ENCODE measurements around the gene OMP.

Gene OMP

GRCh38 chr11:77081976-77082836 lies 20.4 kb upstream of the OMP start:
- no peaks in the 10 kb centered on the region for H3K36me3 ChIP-seq (ENCODE audit: control insufficient read depth, low read depth, low read length)
- no peak overlapping the region for H3K27ac ChIP-seq (ENCODE audit: low read length)
- H3K9me3 ChIP-seq (ENCODE audit: control insufficient read depth, low read depth, low read length) = no peaks in the 10 kb centered on the region
- no peaks in the 10 kb centered on the region for H3K4me1 ChIP-seq (ENCODE audit: control insufficient read depth, low read depth, low read length)
- no peak overlapping the region for H3K9ac ChIP-seq (ENCODE audit: low read length)
- H3K27me3 ChIP-seq (ENCODE audit: control insufficient read depth, insufficient read depth, low read length) = no peaks in the 10 kb centered on the region
- H3K4me3 ChIP-seq (ENCODE audit: low read length) = no peak overlapping the region

GRCh38 chr11:77082838-77083565 lies 19.6 kb upstream of the OMP start:
- no peaks in the 10 kb centered on the region for H3K36me3 ChIP-seq (ENCODE audit: control insufficient read depth, low read depth, low read length)
- H3K9me3 ChIP-seq (ENCODE audit: control insufficient read depth, low read depth, low read length) = no peaks in the 10 kb centered on the region
- no peak overlapping the region for H3K9ac ChIP-seq (ENCODE audit: low read length)
- no peak overlapping the region for H3K4me3 ChIP-seq (ENCODE audit: low read length)
- no peaks in the 10 kb centered on the region for H3K4me1 ChIP-seq (ENCODE audit: control insufficient read depth, low read depth, low read length)
- no peak overlapping the region for H3K27ac ChIP-seq (ENCODE audit: low read length)
- H3K27me3 ChIP-seq (ENCODE audit: control insufficient read depth, insufficient read depth, low read length) = no peaks in the 10 kb centered on the region

DNA sequence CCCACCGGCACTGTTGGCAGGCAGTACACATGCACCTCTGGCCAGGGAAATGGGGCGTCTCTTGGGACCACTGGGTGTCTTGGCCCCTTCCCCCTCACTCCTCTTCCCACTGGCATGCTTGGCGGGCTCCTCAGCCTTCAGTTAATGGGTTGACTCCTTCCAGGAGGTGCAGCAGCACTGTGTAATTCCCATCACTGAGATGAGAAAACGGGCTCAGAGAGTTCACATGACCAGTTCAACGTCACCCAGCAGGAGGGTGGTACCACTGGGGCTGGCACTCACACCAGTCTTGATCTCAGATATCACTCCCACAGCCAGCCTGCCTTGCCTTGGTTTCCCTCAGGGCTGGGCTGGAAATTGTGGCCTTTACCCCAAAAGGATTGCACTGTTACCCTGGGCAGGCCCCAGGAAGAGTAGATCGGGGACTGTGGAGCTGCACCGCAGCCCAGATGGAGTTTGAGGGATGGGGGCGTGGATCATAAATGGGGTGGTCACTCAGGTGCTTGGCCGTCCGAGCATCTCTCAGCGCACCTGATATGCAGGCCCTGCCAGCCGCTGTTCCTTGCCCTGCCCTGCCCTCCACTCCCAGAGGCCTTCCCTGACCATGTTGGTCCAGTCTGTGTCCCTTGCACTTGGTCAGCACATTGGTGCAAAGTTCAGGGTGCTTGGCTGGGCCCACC lies 18.9 kb upstream of the OMP start:
- Histone ChIP-seq H3K4me1 (ENCODE audit: control insufficient read depth, low read depth, low read length) (no peaks in the 10 kb centered on the region), H3K27me3 (ENCODE audit: control insufficient read depth, insufficient read depth, low read length) (no peaks in the 10 kb centered on the region), H3K4me3 (ENCODE audit: low read length) (no peak overlapping the region), H3K9ac (ENCODE audit: low read length) (no peak overlapping the region), H3K36me3 (ENCODE audit: control insufficient read depth, low read depth, low read length) (no peaks in the 10 kb centered on the region), H3K9me3 (ENCODE audit: control insufficient read depth, low read depth, low read length) (no peaks in the 10 kb centered on the region), H3K27ac (ENCODE audit: low read length) (no peak overlapping the region)

DNA sequence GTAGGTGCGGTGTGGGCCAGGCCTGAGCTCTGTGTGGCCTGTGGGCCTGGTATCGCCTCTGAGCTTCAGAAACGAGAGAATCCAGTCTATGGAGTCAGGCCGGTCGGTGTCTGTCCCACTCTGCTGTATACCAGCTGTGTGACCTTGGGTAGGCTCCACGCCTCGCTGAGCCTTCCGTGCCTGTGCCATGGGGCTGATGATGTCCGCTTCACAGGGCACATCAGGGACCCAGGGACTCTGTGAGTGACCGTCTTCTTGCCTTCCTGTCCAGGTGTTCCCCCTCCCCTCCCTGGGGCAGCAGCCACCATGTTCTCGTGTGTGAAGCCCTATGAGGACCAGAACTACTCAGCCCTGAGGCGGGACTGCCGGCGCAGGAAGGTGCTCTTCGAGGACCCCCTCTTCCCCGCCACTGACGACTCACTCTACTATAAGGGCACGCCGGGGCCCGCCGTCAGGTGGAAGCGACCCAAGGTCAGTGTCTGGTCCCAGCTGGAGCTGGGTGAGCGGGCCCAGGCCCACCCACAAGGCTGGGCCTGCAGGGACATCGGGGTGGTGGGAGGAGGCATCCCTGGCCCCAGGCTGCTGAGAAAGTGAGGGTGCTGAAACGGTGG lies 18.0 kb upstream of the OMP start:
- H3K4me1 ChIP-seq (ENCODE audit: control insufficient read depth, low read depth, low read length) = no peaks in the 10 kb centered on the region
- H3K27me3 ChIP-seq (ENCODE audit: control insufficient read depth, insufficient read depth, low read length) = no peaks in the 10 kb centered on the region
- no peak overlapping the region for H3K9ac ChIP-seq (ENCODE audit: low read length)
- no peak overlapping the region for H3K4me3 ChIP-seq (ENCODE audit: low read length)
- H3K36me3 ChIP-seq (ENCODE audit: control insufficient read depth, low read depth, low read length) = no peaks in the 10 kb centered on the region
- no peak overlapping the region for H3K27ac ChIP-seq (ENCODE audit: low read length)
- H3K9me3 ChIP-seq (ENCODE audit: control insufficient read depth, low read depth, low read length) = no peaks in the 10 kb centered on the region

- Histone ChIP-seq H3K27me3 (ENCODE audit: control insufficient read depth, insufficient read depth, low read length) (no peaks in the 10 kb centered on the region), H3K9me3 (ENCODE audit: control insufficient read depth, low read depth, low read length) (no peaks in the 10 kb centered on the region), H3K27ac (ENCODE audit: low read length) (no peak overlapping the region), H3K4me1 (ENCODE audit: control insufficient read depth, low read depth, low read length) (peaks cover under 1% of the 10 kb centered on the region), H3K4me3 (ENCODE audit: low read length) (no peak overlapping the region), H3K36me3 (ENCODE audit: control insufficient read depth, low read depth, low read length) (no peaks in the 10 kb centered on the region), H3K9ac (ENCODE audit: low read length) (no peak overlapping the region)
Observed at GRCh38 chr11:77085652-77086051, 17.0 kb upstream of the OMP start.

DNA sequence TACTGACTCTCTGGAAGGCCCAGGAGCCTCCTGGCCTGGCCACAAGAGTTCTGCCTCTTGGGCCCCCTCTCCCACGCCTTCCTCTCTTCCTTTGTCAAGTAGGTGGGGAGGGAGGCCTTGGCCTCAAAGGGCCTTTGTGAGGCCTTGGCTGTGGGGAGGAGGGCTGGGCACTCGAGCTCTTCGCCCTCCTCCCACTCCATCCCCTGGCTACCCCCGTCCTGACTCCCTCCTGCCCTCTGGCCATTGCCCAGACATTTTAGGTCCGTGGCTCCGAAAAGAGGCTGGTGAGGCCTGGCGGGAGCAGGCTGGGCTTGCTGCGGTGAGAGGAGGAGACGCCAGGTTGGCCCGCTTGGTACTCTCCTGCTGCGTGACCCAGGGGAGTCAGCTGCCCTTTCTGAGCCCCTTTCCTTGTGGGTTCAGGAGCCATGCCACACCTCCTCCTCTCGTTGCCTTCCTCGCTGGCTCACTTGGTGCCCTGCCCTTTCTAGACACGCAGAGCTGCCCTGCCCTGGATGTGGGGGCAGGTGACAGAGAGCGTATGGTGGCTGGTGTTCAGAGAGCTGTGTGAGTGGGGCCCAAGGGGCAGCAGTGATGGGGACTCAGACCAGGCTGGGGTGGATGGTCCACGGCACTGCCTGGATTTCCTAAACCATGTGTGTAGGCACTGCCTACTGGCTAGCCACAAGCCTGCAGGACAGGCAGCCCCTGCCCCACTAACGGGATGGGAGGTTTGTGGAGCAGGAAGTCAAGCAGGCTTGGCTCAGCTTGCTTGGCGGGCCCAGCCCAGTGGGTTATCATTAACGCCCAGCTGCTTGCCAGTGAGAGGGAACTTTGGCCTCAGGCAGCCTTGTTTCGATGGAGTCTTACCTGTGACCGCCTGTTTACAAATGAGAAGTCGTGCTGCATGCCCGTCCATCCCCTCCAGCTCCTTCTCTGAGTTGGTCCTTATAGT lies 15.8 kb upstream of the OMP start:
- Histone ChIP-seq H3K27ac (ENCODE audit: low read length) (no peak overlapping the region), H3K27me3 (ENCODE audit: control insufficient read depth, insufficient read depth, low read length) (no peaks in the 10 kb centered on the region), H3K4me3 (ENCODE audit: low read length) (no peak overlapping the region), H3K9me3 (ENCODE audit: control insufficient read depth, low read depth, low read length) (no peaks in the 10 kb centered on the region), H3K36me3 (ENCODE audit: control insufficient read depth, low read depth, low read length) (no peaks in the 10 kb centered on the region), H3K4me1 (ENCODE audit: control insufficient read depth, low read depth, low read length) (peaks cover 5% of the 10 kb centered on the region), H3K9ac (ENCODE audit: low read length) (no peak overlapping the region)

- Histone ChIP-seq H3K36me3 (ENCODE audit: control insufficient read depth, low read depth, low read length) (no peaks in the 10 kb centered on the region), H3K9ac (ENCODE audit: low read length) (no peak overlapping the region), H3K27me3 (ENCODE audit: control insufficient read depth, insufficient read depth, low read length) (no peaks in the 10 kb centered on the region), H3K9me3 (ENCODE audit: control insufficient read depth, low read depth, low read length) (no peaks in the 10 kb centered on the region), H3K4me1 (ENCODE audit: control insufficient read depth, low read depth, low read length) (peaks cover 5% of the 10 kb centered on the region), H3K4me3 (ENCODE audit: low read length) (no peak overlapping the region), H3K27ac (ENCODE audit: low read length) (no peak overlapping the region)
Observed at GRCh38 chr11:77087723-77088225, 14.9 kb upstream of the OMP start.

GRCh38 chr11:77088236-77089003 lies 14.2 kb upstream of the OMP start:
- no peak overlapping the region for H3K4me3 ChIP-seq (ENCODE audit: low read length)
- H3K27me3 ChIP-seq (ENCODE audit: control insufficient read depth, insufficient read depth, low read length) = no peaks in the 10 kb centered on the region
- H3K4me1 ChIP-seq (ENCODE audit: control insufficient read depth, low read depth, low read length) = peaks cover 5% of the 10 kb centered on the region
- H3K36me3 ChIP-seq (ENCODE audit: control insufficient read depth, low read depth, low read length) = no peaks in the 10 kb centered on the region
- H3K27ac ChIP-seq (ENCODE audit: low read length) = no peak overlapping the region
- H3K9ac ChIP-seq (ENCODE audit: low read length) = no peak overlapping the region
- H3K9me3 ChIP-seq (ENCODE audit: control insufficient read depth, low read depth, low read length) = no peaks in the 10 kb centered on the region

DNA sequence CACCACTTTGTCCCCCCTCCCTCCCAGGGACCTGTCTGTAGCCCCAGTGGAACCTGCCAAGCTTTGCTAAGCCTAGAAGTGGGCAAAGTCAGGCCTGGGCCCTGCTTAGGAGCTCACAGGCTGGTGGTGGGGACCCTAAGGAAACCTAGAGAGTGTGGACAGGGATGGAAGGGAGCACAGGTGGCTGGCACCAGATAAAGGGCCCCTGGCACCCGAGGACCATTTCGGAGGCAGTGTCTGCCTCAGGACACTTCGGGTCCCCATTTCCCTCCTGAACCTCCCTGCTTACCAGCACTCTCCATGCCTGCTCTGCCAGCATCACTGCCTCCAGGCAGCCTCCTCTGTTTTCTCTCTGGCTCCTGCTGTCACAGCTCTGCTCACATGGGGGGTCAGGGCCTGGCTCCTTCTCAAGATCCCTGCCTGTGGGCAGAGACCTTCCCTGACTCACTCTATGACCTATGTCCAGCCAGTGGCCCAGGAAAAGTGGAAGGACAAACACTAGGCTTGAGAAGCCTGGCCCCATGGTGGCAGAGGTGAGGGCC lies 13.6 kb upstream of the OMP start:
- no peak overlapping the region for H3K27ac ChIP-seq (ENCODE audit: low read length)
- H3K4me1 ChIP-seq (ENCODE audit: control insufficient read depth, low read depth, low read length) = peaks cover 5% of the 10 kb centered on the region
- H3K9me3 ChIP-seq (ENCODE audit: control insufficient read depth, low read depth, low read length) = no peaks in the 10 kb centered on the region
- H3K27me3 ChIP-seq (ENCODE audit: control insufficient read depth, insufficient read depth, low read length) = no peaks in the 10 kb centered on the region
- no peak overlapping the region for H3K4me3 ChIP-seq (ENCODE audit: low read length)
- H3K36me3 ChIP-seq (ENCODE audit: control insufficient read depth, low read depth, low read length) = no peaks in the 10 kb centered on the region
- no peak overlapping the region for H3K9ac ChIP-seq (ENCODE audit: low read length)

- no peaks in the 10 kb centered on the region for H3K27me3 ChIP-seq (ENCODE audit: control insufficient read depth, insufficient read depth, low read length)
Observed at GRCh38 chr11:77090046-77090372, 12.6 kb upstream of the OMP start.

More at GRCh38 chr11:77090046-77090372, 12.6 kb upstream of the OMP start:
- Histone ChIP-seq H3K4me3 (ENCODE audit: low read length) (no peak overlapping the region), H3K4me1 (ENCODE audit: control insufficient read depth, low read depth, low read length) (peaks cover 5% of the 10 kb centered on the region), H3K9ac (ENCODE audit: low read length) (no peak overlapping the region), H3K27ac (ENCODE audit: low read length) (no peak overlapping the region), H3K9me3 (ENCODE audit: control insufficient read depth, low read depth, low read length) (no peaks in the 10 kb centered on the region), H3K36me3 (ENCODE audit: control insufficient read depth, low read depth, low read length) (no peaks in the 10 kb centered on the region)
